Panc1 (cell line): Measurements from ENCODE around the gene ZNF160.

Experiments used
- POLR2AphosphoS5 ChIP-seq: IDR thresholded peaks from 2 replicates; pipeline ENCODE4 v1.6.1; 2012; ENCODE audit warnings: mild to moderate bottlenecking, low read depth, low read length, moderate library complexity
- TF ChIP-seq, protein P1 (sequence below): fragments of 450-650 bp; IDR thresholded peaks from 2 replicates; pipeline ENCODE4 v1.5.1; 2017; ENCODE audit warnings: mild to moderate bottlenecking

DNA sequence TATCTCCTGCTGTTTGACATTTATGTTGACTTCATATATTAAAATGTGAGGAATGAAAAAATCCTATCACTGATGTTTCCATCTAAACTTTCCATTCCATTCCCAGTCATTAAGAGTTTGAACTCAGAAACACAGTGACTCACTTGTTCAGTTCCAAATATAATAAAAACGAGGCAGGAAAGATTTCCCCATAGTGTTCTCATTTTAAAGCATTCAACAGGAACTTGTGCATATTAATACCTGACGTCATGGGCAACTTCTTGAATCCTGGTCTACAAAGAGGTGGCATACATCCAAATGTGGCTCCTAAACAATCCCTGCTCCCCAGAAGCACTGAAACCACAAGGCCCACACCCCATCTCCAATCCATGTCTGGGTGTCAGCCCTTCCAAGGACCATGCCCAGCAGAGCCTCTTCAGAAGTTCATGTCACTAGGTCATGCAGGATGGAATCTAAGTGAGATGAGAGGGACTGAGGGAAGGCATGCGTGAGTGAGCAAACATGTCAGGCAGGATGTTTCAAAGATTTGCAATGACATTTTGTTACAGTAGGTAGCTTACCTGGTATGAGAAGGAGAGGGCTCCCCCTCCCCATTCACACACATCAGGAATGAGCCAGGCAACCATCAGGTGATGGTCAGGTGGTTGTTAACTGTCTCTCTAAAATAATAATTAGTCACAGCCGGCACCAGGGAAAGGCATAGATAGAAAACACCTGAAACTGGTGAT lies 68.1 kb downstream of the ZNF160 start:
- TF ChIP-seq, protein P1, sequence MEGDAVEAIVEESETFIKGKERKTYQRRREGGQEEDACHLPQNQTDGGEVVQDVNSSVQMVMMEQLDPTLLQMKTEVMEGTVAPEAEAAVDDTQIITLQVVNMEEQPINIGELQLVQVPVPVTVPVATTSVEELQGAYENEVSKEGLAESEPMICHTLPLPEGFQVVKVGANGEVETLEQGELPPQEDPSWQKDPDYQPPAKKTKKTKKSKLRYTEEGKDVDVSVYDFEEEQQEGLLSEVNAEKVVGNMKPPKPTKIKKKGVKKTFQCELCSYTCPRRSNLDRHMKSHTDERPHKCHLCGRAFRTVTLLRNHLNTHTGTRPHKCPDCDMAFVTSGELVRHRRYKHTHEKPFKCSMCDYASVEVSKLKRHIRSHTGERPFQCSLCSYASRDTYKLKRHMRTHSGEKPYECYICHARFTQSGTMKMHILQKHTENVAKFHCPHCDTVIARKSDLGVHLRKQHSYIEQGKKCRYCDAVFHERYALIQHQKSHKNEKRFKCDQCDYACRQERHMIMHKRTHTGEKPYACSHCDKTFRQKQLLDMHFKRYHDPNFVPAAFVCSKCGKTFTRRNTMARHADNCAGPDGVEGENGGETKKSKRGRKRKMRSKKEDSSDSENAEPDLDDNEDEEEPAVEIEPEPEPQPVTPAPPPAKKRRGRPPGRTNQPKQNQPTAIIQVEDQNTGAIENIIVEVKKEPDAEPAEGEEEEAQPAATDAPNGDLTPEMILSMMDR, result no peak
- TF ChIP-seq POLR2AphosphoS5, result no peak
